ENCODE measurements around the gene FXYD3.

DNA sequence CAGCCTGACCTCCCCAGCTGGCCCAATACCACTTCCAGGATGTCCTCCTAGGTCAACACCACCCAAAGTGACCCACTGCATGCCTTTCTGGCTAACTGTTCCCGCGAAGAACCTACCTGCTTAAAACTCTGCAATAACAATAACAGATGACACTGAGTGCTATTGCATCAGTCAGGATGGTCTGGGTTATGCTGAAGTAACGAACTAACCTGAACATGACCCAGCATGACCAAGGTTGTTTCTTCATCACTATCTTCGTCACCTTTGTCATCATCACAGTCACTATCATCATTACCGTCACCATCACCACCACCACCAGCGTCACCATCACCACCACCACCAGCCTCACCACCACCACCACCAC lies 10.6 kb upstream of the FXYD3 start:
- TF ChIP-seq, protein P1, sequence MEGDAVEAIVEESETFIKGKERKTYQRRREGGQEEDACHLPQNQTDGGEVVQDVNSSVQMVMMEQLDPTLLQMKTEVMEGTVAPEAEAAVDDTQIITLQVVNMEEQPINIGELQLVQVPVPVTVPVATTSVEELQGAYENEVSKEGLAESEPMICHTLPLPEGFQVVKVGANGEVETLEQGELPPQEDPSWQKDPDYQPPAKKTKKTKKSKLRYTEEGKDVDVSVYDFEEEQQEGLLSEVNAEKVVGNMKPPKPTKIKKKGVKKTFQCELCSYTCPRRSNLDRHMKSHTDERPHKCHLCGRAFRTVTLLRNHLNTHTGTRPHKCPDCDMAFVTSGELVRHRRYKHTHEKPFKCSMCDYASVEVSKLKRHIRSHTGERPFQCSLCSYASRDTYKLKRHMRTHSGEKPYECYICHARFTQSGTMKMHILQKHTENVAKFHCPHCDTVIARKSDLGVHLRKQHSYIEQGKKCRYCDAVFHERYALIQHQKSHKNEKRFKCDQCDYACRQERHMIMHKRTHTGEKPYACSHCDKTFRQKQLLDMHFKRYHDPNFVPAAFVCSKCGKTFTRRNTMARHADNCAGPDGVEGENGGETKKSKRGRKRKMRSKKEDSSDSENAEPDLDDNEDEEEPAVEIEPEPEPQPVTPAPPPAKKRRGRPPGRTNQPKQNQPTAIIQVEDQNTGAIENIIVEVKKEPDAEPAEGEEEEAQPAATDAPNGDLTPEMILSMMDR (IDR thresholded peaks at IDR 0.05): no peak
- TF ChIP-seq POLR2AphosphoS5 (IDR thresholded peaks at IDR 0.05) (no peak), POLR2A (IDR thresholded peaks at IDR 0.05) (no peak)

Data from prostate gland (tissue), 2 donors.